GM12864 (cell line): ENCODE data around the gene ZC3H18.

Source experiments
- DNase-seq: peaks from one replicate; pipeline ENCODE4 v3.0.0-alpha.2; 2011; ENCODE audit warnings: low read depth
- H3K4me3 ChIP-seq: 2 replicates; pipeline ENCODE4 v1.5.1; 2011; ENCODE audit warnings: mild to moderate bottlenecking, low read depth, low read length, control low read depth
- TF ChIP-seq, protein P1 (sequence below): IDR thresholded peaks from 2 replicates; pipeline ENCODE4 v1.5.1; 2011; ENCODE audit warnings: low read depth, mild to moderate bottlenecking, moderate library complexity, low read length, control low read depth, inconsistent platforms; ENCODE audit errors: missing control alignments

ZC3H18 gene

DNA sequence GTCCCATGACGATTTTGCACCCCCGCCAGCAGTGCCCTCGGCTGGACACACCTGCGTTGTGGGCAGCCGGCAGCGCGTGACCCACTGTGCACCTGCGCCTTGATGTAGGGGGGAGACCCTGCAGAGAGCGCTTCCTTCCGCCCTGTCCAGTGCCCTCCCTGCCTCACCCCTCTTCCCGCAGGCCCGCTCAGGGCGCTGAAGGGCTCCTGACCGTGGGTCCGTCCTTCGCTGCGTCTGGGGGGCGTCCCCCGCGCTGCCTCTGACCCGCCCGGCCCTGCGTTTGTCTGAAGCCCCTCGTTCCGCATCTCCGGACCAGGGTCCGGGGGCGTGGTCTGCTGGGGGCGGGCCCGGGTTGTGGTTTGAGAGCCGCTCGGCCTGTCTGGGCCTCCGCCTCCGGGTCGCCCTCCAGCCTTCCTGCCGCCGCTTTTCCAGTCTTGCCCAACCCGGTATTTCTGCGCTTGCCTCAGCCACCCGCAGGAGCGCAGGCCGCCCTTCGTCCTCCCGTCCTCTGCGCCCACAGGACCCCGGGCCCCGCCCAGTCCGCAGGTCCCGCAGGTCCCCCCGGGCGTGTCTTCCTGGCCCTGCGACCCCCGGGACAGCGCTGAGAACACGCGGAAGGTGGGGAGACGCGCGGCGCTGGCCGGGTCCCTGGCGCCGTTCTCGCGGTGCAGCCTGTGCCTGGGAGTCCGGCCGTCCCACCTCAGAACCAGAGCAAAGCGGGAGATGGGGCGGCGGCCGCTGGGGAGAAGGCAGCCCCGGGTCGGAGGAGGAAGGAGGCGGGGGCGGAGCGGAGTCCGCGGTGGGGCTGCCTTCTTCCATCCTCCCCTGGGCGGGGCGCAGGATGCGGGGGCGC is 64.2 kb downstream of the ZC3H18 start:
- no peak for DNase-seq
- peak overlapping the region; percentile 55 for H3K4me3 ChIP-seq
- TF ChIP-seq, protein P1, sequence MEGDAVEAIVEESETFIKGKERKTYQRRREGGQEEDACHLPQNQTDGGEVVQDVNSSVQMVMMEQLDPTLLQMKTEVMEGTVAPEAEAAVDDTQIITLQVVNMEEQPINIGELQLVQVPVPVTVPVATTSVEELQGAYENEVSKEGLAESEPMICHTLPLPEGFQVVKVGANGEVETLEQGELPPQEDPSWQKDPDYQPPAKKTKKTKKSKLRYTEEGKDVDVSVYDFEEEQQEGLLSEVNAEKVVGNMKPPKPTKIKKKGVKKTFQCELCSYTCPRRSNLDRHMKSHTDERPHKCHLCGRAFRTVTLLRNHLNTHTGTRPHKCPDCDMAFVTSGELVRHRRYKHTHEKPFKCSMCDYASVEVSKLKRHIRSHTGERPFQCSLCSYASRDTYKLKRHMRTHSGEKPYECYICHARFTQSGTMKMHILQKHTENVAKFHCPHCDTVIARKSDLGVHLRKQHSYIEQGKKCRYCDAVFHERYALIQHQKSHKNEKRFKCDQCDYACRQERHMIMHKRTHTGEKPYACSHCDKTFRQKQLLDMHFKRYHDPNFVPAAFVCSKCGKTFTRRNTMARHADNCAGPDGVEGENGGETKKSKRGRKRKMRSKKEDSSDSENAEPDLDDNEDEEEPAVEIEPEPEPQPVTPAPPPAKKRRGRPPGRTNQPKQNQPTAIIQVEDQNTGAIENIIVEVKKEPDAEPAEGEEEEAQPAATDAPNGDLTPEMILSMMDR, result no peak

DNA sequence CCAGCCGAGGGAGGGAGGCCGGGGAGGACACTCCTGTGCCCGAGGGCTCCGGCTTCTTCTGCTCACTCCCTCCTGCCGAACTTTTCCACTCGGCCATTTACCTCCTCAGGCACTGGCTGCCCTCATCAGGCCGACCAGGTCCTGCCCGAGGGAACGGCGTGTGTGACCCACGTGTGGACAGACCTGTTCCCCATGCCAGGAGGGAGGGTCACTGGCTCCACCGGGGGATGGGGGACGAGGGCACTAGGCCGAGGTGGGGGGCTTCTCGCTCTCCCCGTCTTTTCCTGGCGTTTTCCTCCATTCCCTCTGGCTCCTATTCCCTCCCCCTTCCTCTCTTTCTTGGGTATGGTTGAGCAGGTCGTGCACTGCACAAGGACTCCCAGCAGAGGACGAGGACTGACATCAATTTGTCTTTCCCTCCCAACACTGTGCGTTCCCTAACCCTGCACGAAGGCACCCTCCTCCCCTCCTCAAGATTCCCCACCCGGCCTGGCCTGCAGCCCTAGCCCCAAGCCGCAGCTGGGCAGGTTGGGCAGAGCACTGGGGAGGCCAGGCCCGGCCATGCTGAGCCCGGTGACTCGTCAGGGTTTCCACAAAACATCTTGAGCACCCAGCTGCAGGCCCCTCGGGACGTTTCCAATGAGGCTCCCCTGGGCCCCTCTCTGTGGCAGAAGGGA is 64.9 kb downstream of the ZC3H18 start:
- TF ChIP-seq, protein P1, result no peak
- H3K4me3 ChIP-seq, result peak overlapping the region; percentile 55
- no peak for DNase-seq

DNA sequence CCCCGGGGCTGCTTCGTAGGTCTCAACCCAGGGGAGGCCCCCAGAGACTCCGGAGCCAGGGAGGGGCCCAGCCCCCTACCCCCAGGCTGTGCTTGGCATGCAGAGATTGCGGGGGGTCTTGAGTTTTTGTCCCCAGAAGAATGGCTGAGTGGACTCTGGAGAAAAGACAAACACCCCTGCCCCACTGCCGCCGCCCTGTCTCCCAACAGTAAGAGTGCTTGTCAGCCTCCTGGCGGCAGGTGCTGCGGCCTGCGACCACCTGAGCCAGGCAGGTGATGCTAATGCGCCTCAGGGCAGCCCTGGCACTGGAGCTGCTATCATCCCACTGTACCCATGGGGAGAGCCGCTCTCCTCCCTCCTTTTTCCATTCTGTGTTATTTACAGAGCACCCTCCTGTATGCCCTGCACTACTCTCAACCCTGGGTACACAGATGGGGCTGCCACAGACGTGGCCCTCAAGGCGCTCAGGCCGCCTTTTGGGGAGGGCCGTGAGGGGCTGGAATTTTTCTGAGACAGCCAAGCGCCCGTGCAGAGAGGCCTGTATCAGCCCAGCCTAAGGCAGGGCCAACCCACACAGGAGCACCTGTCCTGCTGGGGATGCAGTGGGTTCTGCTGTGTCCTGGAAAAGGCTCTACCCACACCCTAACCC is 65.6 kb downstream of the ZC3H18 start:
- TF ChIP-seq, protein P1, result no peak
- H3K4me3 ChIP-seq, result no peak overlapping the region
- DNase-seq, result no peak

DNA sequence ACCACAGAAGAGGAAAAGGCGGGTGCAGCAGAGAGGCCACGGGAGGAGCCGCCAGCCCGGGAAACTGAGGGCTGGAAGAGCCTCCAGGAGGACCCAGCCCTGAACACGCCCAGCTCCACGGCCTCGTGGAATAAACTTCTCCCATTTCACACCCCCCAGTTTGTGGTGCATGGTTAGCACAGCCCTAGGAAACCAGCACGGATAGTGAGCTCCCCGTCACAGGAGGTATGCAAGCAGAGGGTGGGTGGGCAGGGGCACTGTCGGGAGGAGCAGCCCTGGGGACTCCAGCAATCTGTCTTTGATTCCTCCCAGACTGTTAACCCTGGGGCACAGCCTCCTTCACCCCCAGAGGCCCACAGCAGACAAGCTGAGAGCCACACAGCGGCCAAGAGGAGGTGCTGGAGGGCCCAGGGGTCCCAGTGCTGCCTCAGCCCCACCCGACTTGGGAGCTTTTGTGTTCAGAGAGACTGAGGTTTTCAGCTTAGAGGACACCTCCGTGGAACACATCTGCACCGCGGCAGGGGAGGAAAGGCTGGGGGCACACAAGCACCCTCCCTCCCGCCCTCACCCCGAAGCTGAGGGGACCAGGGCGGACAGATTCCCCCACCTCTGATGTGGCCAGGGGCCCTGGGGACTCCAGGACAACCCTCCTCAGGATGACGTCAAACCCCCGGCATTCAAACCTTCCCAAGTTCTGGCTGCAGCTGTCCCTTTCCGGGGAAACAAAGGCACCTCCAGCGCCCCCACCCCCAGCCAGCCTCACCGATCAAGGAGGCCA is 66.5 kb downstream of the ZC3H18 start:
- no peak overlapping the region for H3K4me3 ChIP-seq
- TF ChIP-seq, protein P1, result no peak
- DNase-seq, result no peak

- DNase-seq, result no peak
- TF ChIP-seq, protein P1, result no peak
- H3K4me3 ChIP-seq, result no peak within 1 kb of the TSS
These were observed 68.4 kb downstream of the ZC3H18 start, which contains the start of gene IL17C for GRCh38 chr16:88638323-88639230. IL17C (plus strand) TSS chr16:88638572; CDS start chr16:88638642, 70 bp downstream.
